Ovary (tissue), 9 donors: ENCODE measurements around the gene C19orf53. TPM values are rescaled to one million over a fixed set of nuclear protein-coding genes. Genes with fewer than 3 reads are reported as not detected.

Experiments
- DNase-seq, 5 donors: peaks; one replicate each; pipeline ENCODE4 v3.0.0-alpha.2; 2019 to 2020
- H3K27ac ChIP-seq, 2 donors: fragments of 200-600 bp; one replicate each; pipeline versions ENCODE4 v1.5.1 to v1.8.0; 2019 to 2022
- H3K27me3 ChIP-seq: fragments of 200-600 bp; one replicate; pipeline ENCODE4 v1.8.0; 2022
- H3K36me3 ChIP-seq: fragments of 200-600 bp; sonication (generic); one replicate; pipeline ENCODE4 v1.5.1; 2019
- H3K4me1 ChIP-seq: one replicate; pipeline ENCODE4 v1.8.1; 2013; ENCODE audit warnings: mild to moderate bottlenecking, moderate library complexity; ENCODE audit not compliant: insufficient read depth
- H3K4me3 ChIP-seq: fragments of 200-600 bp; sonication (generic); one replicate; pipeline ENCODE4 v1.5.1; 2017
- H3K9me3 ChIP-seq, 2 donors: fragments of 200-600 bp in 1 of 2; sonication (generic) in 1 of 2; one replicate each; pipeline versions ENCODE4 v1.5.1 to v1.8.1; 2013 to 2019; ENCODE audit warnings: mild to moderate bottlenecking in 1 of 2, moderate library complexity in 1 of 2
- CTCF ChIP-seq, 3 donors: fragments of 450-650 bp in 2 of 3; fragments of 200-600 bp in 1 of 3; IDR thresholded peaks; one replicate each; pipeline versions ENCODE4 v1.5.1 to v1.8.0; 2016 to 2022; ENCODE audit warnings: antibody characterized with exemption in 3 of 3, mild to moderate bottlenecking in 1 of 3
- EP300 ChIP-seq: sonication (generic); formaldehyde crosslinking; IDR thresholded peaks from one replicate; pipeline ENCODE4 v1.6.1; 2017; ENCODE audit warnings: antibody characterized with exemption
- POLR2A ChIP-seq: fragments of 450-650 bp; IDR thresholded peaks from one replicate; pipeline ENCODE4 v1.6.1; 2017; ENCODE audit warnings: antibody characterized with exemption, mild to moderate bottlenecking, moderate library complexity
- WGBS, 3 donors: extraction: QIAGEN DNeasy Blood & Tissue Kit in 1 of 3; methylation state at CpG; one replicate each; pipeline versions ENCODE4 v1.1.5 to v1.1.7; 2013 to 2017; 5-methylcytosine and 5-hydroxymethylcytosine counted together
- intact Hi-C, 4 donors: fragments of 100-400 bp; cut with DNase I; formaldehyde crosslinking; loops; one replicate each; pipeline versions ENCODE4 v1.11.0 to v1.15.1; 2022 to 2023
- polyA plus RNA-seq, 2 donors: library from polyadenylated mRNA; stranded (reverse); fragments of 200-250 nt in 1 of 2; fragments of 350-450 nt in 1 of 2; fragmentation: Illumina TruSeq in 1 of 2; extraction: RNeasy Lipid Tissue Mini Kit (QIAGEN cat#74804) in 1 of 2; gene quantifications; one replicate each; pipeline ENCODE4 v1.2.3, GENCODE V29; 2013 to 2014
- total RNA-seq, 7 donors: library from RNA; depleted of rRNA in 2 of 7; stranded (reverse); fragments of >200 nt in 2 of 7; fragmentation: NEBNext Ultra II Directional in 3 of 7; extraction: Animal tissue kit (Norgen Biotek cat#: 25700) in 3 of 7; gene quantifications; one replicate each; pipeline versions ENCODE4 v1.1.0 to v1.2.4, GENCODE V29; 2016 to 2023
- donor health status: DM: no; HTN: no; CAD: no; lungs with moderate emphysema.
- donor health status: DM: no; HTN: no; CAD: no.
- donor health status: Bipolar disorder and iron deficiency.
- donor health status: DM: yes; HTN: yes; CAD: no.
- donor health status: DM: no; HTN: no; CAD: no.
- donor health status: DM: yes; HTN: yes; CAD: no.

Gene C19orf53
- total and polyA plus RNA-seq, 9 donors: 62.5 to 298 (median 91.3) TPM

- no peaks in the 10 kb centered on the region for H3K27me3 ChIP-seq
- no peaks in the 10 kb centered on the region for H3K36me3 ChIP-seq
- 92 to 93% (median 93%) methylated on average over 22 of the region's 22 CpGs for WGBS, 3 donors
- intact Hi-C loops: loop anchor here (5.0 to 10.0 kb wide), 5 partner anchors 33 to 65 kb away; no protein-coding TSS in a partner anchor
- no peak for DNase-seq
- no peaks in the 10 kb centered on the region for H3K9me3 ChIP-seq
- TF ChIP-seq CTCF (IDR thresholded peaks at IDR 0.05): no peak
- no peak for TF ChIP-seq EP300
- no peak for TF ChIP-seq POLR2A
- H3K4me3 ChIP-seq: no peak overlapping the region
- no peak overlapping the region for H3K27ac ChIP-seq
- peaks cover 2% of the 10 kb centered on the region for H3K4me1 ChIP-seq
Measured at GRCh38 chr19:13799669-13800068, 25.4 kb downstream of the C19orf53 start.

GRCh38 chr19:13803038-13803437 is 28.8 kb downstream of the C19orf53 start:
- H3K4me1 ChIP-seq: no peaks in the 10 kb centered on the region
- DNase-seq: no peak
- intact Hi-C loops: loop anchor here in 1 of 4 donors (10.0 kb wide), 1 partner anchor 62 kb away; no protein-coding TSS in a partner anchor
- 83 to 84% (median 84%) methylated on average over 9 of the region's 9 CpGs for WGBS, 3 donors
- no peaks in the 10 kb centered on the region for H3K27me3 ChIP-seq
- no peaks in the 10 kb centered on the region for H3K36me3 ChIP-seq
- no peak overlapping the region for H3K27ac ChIP-seq
- no peak overlapping the region for H3K4me3 ChIP-seq
- no peaks in the 10 kb centered on the region for H3K9me3 ChIP-seq
- no peak for TF ChIP-seq EP300
- no peak for TF ChIP-seq POLR2A
- no peak for TF ChIP-seq CTCF (IDR thresholded peaks at IDR 0.05)

- Histone ChIP-seq H3K9me3 (no peaks in the 10 kb centered on the region), H3K27ac (no peak overlapping the region), H3K4me1 (no peaks in the 10 kb centered on the region), H3K36me3 (no peaks in the 10 kb centered on the region), H3K27me3 (no peaks in the 10 kb centered on the region), H3K4me3 (no peak overlapping the region)
- DNase-seq: no peak
- intact Hi-C loops: loop anchor here in 1 of 4 donors (10.0 kb wide), 1 partner anchor 60 kb away; no protein-coding TSS in a partner anchor
- TF ChIP-seq EP300: no peak
- TF ChIP-seq POLR2A: no peak
- TF ChIP-seq CTCF (IDR thresholded peaks at IDR 0.05): peak in 1 of 3 donors; percentile 27
- 75 to 77% (median 76%) methylated on average over 35 of the region's 35 CpGs for WGBS, 3 donors
Measured at GRCh38 chr19:13804830-13805683, 30.8 kb downstream of the C19orf53 start.

- Histone ChIP-seq H3K9me3 (no peaks in the 10 kb centered on the region), H3K27ac (no peak overlapping the region), H3K4me3 (no peak overlapping the region), H3K4me1 (no peaks in the 10 kb centered on the region), H3K36me3 (no peaks in the 10 kb centered on the region), H3K27me3 (no peaks in the 10 kb centered on the region)
- no peak for DNase-seq
- intact Hi-C loops: loop anchor here in 1 of 4 donors (10.0 kb wide), 1 partner anchor 58 kb away; no protein-coding TSS in a partner anchor
- WGBS, 3 donors: 92 to 97% (median 95%) methylated on average over 3 of the region's 3 CpGs
- TF ChIP-seq EP300 (no peak), POLR2A (no peak), CTCF (IDR thresholded peaks at IDR 0.05) (no peak)
Measured at GRCh38 chr19:13806728-13807127, 32.5 kb downstream of the C19orf53 start.
